ENCODE data around the gene COX7A2. TPM values are rescaled to one million over a fixed set of nuclear protein-coding genes. Genes with fewer than 3 reads are reported as not detected.
A peak's percentile ranks its signal among the peaks of the same experiment; 100 is the strongest.

Gene COX7A2
- total RNA-seq, 1 experiment from 2014 or later: 155 TPM

- in situ Hi-C loops (cut with HindIII; ENCODE audit: low pct_unique_long_range_greater_than_20kb, low sequenced_read_pairs): no loop called here
- DNase-seq (ENCODE audit: low read depth): no peak
Observed at GRCh38 chr6:75234126-75234865, 9.3 kb downstream of the COX7A2 start.

DNA sequence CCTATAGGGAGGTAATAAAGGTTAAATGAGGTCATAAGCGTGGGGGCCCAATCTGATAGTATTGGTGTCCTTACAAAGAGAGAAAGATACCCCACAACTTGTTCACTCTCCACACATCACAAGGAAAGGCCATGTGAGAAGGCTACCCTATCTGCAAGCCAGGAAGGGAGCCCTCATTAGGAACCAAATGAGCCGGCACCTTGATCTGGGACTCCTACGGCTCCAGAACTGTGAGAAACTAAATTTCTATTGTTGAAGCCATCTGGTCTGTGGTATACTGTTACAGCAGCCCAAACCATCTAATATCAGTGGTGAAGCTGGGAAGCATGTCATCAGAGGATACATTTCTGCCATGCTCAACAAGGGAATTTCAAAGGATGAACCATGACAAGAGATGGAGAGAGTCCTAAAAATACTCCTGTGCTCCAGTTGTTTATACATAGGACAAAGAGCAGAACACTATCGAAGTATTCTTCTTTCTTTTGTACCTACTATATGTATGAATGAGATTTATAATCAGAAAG is 10.4 kb downstream of the COX7A2 start:
- no peak for DNase-seq (ENCODE audit: low read depth)
- in situ Hi-C loops (cut with HindIII; ENCODE audit: low pct_unique_long_range_greater_than_20kb, low sequenced_read_pairs): no loop called here

DNA sequence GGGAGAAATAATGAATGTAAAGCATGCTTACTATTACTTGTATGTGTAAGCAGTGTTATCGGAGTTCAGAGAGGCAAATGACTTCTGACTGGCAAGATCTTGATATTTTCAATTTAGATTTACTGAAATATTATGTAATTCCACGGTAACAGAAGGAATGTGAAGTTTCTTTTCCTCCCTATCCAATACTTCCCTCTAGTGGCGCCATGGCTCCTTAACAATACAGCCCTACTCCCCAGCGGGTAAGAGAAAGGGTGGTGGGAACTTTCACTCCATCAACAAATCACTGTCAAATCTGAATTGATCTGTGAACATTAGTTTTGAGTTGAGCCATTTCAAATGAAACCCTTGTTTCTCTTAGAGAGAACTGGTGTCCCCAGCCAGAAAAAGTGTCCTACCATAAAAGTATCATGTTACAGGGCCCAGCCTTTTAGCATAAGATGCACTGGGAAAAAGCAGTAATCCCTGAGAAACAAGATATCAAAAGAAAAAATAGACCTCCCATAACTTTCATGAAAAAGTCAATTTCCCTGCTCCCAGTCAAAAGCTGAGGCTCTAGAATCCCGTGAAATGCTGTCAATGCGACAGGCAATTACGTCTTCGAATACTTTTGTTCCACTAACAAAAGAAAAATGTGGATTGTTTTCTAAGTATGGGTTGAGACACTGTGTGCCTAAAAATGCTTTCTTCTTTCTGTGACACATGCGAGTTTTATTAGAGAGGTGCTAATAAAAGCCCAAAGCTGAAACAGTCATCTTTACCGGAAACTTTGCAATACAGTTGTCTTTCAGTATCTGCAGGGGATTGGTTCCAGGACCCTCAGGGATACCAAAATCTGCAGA is 12.9 kb downstream of the COX7A2 start:
- peak; percentile 43 for DNase-seq (ENCODE audit: low read depth)
- in situ Hi-C loops (cut with HindIII; ENCODE audit: low pct_unique_long_range_greater_than_20kb, low sequenced_read_pairs): no loop called here

DNA sequence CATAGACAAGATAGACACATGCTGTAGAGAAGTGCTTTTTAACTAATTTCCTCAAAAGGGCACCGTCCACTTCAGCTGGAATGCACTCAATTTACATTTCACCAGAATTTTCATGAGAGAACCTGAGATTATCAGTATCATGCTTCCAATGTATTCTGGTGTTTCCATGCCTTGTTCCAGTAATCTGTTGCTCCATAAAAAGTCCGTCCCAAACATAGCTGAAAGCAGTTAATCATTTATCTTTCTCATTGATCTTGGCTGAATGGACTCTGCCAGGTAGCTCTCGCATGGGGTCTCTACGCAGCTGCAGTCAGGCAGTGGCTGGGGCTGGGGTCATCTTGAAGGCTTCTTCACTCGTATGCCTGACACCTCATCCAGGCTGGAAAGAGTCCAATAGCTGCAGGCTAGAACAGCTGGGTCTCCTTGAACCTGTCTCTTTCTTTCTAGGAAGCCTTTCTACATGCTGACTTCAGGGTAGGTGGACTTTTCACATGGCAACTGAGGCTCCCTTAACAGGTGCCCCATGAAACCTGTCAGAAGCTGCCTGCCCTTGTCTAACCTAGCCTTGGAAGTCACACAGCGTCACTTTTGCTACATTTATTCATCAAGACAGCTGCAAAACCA is 19.2 kb downstream of the COX7A2 start:
- in situ Hi-C loops (cut with HindIII; ENCODE audit: low pct_unique_long_range_greater_than_20kb, low sequenced_read_pairs): no loop called here
- DNase-seq (ENCODE audit: low read depth): no peak

GRCh38 chr6:75223428-75223827 is 20.2 kb downstream of the COX7A2 start:
- no peak for DNase-seq (ENCODE audit: low read depth)
- in situ Hi-C loops (cut with HindIII; ENCODE audit: low pct_unique_long_range_greater_than_20kb, low sequenced_read_pairs): no loop called here

- no peak for DNase-seq (ENCODE audit: low read depth)
- in situ Hi-C loops (cut with HindIII; ENCODE audit: low pct_unique_long_range_greater_than_20kb, low sequenced_read_pairs): no loop called here
Observed at GRCh38 chr6:75222261-75222660, 21.3 kb downstream of the COX7A2 start.

DNA sequence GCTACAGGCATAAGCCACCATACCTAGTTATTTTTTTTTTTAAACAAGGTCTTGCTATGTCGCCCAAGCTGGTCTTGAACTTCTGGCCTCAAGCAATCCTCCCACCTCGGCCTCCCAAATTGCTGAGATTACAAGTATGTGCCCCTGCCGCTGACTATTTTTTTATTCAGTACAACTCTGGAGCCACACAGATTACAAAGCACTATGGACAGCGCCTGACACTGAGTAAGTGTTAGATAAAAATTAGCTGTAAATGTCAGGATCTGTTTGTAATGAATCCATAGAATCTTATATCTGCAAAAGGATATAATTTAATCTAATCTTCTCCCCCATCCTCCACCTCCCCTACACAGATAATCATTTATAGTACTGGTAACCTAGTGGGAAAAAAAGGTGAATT is 22.5 kb downstream of the COX7A2 start:
- in situ Hi-C loops (cut with HindIII; ENCODE audit: low pct_unique_long_range_greater_than_20kb, low sequenced_read_pairs): no loop called here
- DNase-seq (ENCODE audit: low read depth): no peak

DNA sequence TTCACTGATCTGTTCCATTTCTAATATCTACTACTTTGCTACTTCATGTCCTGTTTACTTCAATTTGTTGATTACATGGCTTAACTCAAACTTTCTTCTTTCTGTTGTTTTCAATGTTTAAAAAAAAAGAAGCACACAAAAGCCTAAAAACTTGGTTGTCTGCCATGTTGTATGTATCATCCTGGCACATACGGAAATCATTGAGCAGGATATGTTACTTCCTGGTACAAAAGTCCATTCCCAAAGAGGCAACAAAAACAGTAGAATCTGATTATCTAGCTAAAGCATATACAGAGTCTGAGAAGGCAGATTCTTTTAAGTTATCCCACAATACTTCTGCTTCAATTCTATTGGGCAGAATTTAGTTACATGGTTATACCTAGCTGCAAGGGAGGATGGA is 23.2 kb downstream of the COX7A2 start:
- DNase-seq (ENCODE audit: low read depth): no peak
- in situ Hi-C loops (cut with HindIII; ENCODE audit: low pct_unique_long_range_greater_than_20kb, low sequenced_read_pairs): no loop called here

DNA sequence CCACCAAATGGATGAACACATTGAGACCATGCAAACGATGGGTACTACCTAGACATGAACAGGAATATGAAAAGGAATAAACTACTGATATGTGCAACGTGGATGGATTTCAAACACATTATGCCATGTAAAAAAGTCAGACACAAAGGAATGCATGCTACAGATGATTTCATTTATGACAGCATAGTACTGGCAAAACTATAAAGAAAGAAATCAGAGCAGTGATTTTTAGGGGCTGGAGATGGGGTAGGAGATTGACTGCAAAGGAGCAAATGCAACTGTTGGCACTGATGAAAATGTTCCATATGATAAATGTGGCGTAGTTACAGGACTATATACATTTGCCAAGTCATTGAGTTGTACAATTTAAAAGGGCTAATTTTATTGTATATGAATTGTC is 24.3 kb downstream of the COX7A2 start:
- in situ Hi-C loops (cut with HindIII; ENCODE audit: low pct_unique_long_range_greater_than_20kb, low sequenced_read_pairs): no loop called here
- DNase-seq (ENCODE audit: low read depth): no peak

DNA sequence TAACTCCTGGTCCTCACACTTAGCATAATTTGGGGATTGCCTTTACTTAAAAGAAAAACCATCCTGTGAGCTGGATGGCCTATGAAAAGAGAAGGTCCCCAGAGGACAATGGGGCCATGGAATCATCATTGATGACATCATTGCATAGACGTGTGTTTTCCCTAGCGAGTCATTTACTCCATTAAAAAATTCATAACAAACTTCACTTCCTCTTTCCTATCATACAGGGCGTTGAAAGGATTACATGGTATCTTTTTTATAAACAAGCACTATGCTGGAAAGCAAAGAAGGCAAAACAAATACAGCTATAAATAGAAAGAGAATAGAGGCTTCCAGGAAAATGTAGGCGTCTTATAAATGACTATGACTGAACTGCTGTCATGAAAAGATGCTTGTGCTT is 26.4 kb downstream of the COX7A2 start:
- DNase-seq (ENCODE audit: low read depth): no peak
- in situ Hi-C loops (cut with HindIII; ENCODE audit: low pct_unique_long_range_greater_than_20kb, low sequenced_read_pairs): no loop called here

DNA sequence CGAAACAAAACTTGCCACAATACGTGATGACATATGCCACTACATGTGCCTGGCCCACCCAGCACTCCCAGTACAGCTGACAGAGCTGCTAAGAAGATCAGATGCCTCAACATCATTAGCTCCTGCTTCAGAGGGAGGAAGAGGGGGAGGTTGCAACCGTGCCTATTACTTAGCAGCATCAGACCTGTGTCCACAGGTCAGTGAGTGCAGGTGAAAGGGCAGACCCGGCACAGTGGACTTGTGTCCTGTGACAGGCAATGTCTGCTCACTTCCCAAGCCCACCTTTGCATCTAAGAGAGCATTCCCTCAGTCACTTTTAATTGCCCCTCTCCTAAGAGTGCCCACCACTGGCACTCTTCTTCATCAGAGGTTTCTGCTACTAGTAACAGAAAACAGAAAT is 28.3 kb downstream of the COX7A2 start:
- DNase-seq (ENCODE audit: low read depth): no peak
- in situ Hi-C loops (cut with HindIII; ENCODE audit: low pct_unique_long_range_greater_than_20kb, low sequenced_read_pairs): no loop called here

DNA sequence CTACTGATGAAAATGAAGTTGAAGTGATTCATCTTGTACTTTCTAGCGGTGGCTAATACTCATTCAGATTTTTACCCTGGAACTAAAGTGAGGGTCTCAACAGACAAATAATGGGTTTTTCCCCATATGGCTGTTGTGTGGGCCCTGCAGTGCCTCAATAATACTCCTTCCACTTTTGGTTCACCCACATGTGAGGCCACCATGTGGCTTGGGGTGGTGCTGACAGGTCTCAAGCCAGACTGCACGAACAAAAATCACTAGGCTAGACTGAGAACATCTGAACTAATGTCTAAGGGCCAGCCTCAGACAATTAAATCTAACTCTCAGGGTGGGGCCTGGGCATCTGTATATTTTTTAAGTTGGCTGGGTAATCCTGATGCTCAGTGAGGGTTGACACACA is 29.9 kb downstream of the COX7A2 start:
- DNase-seq (ENCODE audit: low read depth): no peak
- in situ Hi-C loops (cut with HindIII; ENCODE audit: low pct_unique_long_range_greater_than_20kb, low sequenced_read_pairs): no loop called here

GRCh38 chr6:75213112-75213511 is 30.5 kb downstream of the COX7A2 start:
- no peak for DNase-seq (ENCODE audit: low read depth)
- in situ Hi-C loops (cut with HindIII; ENCODE audit: low pct_unique_long_range_greater_than_20kb, low sequenced_read_pairs): no loop called here

DNA sequence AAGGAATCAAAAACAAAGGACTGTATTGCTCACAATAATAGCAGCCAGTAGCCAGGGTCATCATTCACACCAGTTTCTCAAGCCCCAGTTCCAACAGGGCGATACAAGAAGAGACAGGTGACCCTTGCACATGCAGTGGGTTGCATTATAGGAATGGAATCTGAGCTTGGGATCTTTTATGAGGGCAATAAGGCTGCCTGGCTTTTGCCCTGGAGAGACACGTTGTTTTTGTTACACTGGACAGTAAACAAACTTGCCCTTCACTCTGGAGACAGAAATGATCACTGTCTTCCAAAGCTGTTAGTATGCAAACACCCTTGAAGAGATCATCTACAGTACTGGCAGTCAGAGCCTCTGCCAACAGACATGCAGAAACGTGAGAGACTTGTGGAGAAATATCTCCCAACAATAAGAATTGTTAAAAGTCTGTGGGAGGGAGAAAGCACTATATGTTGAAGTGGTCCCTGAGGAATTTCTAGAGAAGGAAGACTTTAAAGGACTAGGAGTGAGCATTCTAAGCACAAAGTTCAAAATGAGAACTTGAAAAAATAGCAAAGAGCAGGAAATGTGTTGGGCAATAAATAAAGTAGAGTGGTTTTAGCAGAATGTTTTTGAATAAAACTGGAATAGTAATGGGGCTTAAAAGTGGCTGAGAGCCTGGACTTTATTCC is 31.5 kb downstream of the COX7A2 start:
- in situ Hi-C loops (cut with HindIII; ENCODE audit: low pct_unique_long_range_greater_than_20kb, low sequenced_read_pairs): no loop called here
- DNase-seq (ENCODE audit: low read depth): no peak

DNA sequence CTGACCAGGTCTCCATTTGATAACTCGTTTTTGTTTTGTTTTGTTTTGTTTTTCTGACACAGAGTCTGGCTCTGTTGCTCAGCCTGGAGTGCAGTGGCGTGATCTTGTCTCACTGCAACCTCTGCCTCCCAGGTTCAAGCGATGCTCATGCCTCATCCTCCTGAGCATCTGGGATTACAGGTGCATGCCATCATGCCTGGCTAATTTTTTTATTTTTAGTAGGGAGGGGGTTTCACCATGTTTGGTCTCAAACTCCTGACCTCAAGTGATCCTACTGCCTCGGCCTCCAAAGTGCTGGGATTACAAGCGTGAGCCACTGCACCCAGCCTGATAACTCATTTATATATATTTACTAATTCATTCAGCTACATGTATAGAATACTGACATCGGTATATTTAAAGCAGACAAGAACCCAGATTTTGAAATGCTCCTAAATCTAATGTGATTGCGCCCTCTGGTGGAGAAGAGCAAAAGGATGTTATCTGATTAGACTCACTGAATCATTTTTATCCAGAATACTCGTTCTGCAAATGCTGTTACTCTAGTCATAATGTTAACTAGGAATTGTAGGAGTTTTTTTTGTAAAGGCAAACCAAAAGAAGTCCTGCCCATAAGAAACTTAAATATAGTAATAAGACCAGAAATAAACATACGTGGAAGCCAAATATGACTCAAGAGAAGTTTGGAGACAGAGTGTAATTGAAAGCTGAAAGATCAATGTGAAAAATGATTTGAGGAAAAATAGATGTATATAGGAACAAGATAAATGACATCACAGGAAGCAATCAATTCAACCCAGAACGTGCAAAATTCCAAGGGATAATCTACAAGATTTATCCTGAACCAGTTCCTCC is 32.5 kb downstream of the COX7A2 start:
- in situ Hi-C loops (cut with HindIII; ENCODE audit: low pct_unique_long_range_greater_than_20kb, low sequenced_read_pairs): no loop called here
- DNase-seq (ENCODE audit: low read depth): no peak

GRCh38 chr6:75209184-75209723 is 34.3 kb downstream of the COX7A2 start:
- in situ Hi-C loops (cut with HindIII; ENCODE audit: low pct_unique_long_range_greater_than_20kb, low sequenced_read_pairs): no loop called here
- no peak for DNase-seq (ENCODE audit: low read depth)

GRCh38 chr6:75208298-75209183 is 35.1 kb downstream of the COX7A2 start:
- in situ Hi-C loops (cut with HindIII; ENCODE audit: low pct_unique_long_range_greater_than_20kb, low sequenced_read_pairs): no loop called here
- DNase-seq (ENCODE audit: low read depth): peak; percentile 62

All from Caki2 (cell line).